Subcutaneous adipose tissue (tissue), 4 donors: Measurements from ENCODE around the gene OVCA2. TPM values are rescaled to one million over a fixed set of nuclear protein-coding genes. Genes with fewer than 3 reads are reported as not detected.

Experiments
- total RNA-seq, 4 donors: library from RNA; depleted of rRNA; stranded (reverse); fragments of >200 nt; gene quantifications; one replicate each; pipeline ENCODE4 v1.1.0, GENCODE V29; 2016
- TF ChIP-seq, protein P1 (sequence below): fragments of 450-650 bp; IDR thresholded peaks from one replicate; pipeline ENCODE4 v1.5.1; 2016; ENCODE audit warnings: low read depth, mild to moderate bottlenecking, control low read depth, antibody characterized with exemption, moderate library complexity

The OVCA2 gene
- total RNA-seq, 4 donors from 2014 or later = 26.9 to 30.8 (median 29.5) TPM

DNA sequence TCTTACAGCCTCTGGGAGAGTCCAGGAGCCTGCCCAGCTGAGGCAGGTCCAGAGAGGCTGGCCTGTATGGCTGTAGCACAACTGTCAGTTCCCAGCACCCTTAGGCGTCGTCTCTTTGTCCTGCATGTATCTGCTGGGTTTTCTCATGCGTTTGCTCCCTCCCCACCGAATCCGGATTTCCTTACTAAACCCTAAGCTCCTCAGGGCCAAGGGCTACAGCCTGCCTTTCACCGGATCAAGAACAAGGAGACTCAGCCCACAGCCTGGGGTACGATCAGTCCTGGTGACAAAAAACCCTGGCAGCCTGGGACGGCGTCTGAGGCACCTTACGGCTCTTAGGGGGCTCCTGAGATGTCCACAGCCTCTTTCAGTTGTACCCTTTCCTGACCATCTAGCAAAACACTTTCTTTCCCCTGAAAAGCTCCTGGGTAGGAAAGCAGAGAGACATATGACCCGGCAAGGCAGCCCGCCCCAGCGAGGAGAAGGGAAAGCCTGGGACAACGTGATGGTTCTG, 25.3 kb downstream of the OVCA2 start:
- TF ChIP-seq, protein P1, sequence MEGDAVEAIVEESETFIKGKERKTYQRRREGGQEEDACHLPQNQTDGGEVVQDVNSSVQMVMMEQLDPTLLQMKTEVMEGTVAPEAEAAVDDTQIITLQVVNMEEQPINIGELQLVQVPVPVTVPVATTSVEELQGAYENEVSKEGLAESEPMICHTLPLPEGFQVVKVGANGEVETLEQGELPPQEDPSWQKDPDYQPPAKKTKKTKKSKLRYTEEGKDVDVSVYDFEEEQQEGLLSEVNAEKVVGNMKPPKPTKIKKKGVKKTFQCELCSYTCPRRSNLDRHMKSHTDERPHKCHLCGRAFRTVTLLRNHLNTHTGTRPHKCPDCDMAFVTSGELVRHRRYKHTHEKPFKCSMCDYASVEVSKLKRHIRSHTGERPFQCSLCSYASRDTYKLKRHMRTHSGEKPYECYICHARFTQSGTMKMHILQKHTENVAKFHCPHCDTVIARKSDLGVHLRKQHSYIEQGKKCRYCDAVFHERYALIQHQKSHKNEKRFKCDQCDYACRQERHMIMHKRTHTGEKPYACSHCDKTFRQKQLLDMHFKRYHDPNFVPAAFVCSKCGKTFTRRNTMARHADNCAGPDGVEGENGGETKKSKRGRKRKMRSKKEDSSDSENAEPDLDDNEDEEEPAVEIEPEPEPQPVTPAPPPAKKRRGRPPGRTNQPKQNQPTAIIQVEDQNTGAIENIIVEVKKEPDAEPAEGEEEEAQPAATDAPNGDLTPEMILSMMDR = no peak

DNA sequence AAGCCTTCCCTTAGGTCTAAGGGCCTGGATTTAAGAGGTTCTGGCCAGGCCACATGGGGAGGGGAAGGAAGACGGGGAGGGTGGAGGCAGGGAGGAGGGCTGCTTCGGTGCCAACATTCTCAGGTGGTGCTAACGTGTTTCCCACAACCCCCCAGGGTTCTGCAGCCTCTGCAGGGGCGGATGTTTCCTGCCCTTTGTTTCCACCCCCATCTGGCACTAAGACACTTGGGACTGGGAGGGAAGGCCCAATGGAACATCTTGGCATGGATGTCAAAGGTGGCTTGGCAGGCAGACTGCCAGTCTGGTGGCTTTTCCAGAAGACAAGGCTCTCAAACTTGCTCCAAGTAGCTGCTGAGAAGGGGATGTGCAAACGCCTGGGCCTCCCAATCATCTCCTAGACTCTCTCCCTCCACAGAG, 25.8 kb downstream of the OVCA2 start:
- TF ChIP-seq, protein P1 = no peak

DNA sequence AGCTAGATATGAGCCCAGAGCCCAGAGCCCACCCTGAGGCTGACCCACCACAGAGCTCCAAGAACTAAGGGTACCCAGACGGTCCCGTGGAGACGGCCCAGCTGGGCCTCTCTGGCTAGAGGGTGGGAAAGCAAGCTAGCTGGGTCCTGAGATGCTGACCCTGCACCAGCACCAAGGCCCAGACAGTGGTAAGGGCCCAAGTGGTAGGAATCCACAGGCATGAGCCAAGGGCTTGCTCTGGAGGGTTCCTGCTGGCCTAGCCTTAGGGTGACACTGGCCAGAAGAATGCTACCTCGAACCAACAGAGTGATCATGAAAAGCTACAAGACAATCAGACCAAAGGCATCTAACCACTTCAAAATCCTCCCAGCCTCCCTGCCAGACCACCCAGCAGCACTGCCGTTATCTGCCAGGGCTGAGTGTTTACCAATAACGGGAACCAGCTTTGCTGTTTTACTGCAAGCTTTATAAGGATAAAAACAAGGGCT, 26.3 kb downstream of the OVCA2 start:
- TF ChIP-seq, protein P1 = no peak

DNA sequence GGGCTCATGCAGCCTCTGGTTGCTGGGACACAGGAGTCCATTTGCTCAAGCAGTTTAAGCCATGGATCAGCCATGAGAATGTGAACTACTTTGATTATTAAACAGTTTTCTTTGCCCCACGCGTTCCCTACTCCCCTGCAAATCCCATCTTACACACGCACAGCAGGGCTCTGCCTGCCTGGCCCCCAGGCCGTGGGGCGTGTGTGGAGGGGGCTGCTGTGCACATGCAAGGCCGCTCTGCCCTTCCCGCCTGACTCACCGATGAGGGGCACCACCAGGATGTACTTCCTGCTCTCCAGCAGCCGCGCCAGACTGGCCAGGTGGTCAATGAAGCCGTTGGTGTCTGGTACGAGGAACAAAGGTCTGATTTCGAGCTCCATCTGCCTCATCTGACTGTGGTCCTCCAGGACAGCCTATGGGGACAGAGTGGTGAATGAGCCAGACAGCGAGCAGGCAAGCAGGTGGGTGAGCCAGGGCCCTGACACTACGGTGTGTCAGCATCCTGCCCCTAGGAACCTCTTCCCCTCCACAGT, 26.8 kb downstream of the OVCA2 start:
- TF ChIP-seq, protein P1 = no peak

DNA sequence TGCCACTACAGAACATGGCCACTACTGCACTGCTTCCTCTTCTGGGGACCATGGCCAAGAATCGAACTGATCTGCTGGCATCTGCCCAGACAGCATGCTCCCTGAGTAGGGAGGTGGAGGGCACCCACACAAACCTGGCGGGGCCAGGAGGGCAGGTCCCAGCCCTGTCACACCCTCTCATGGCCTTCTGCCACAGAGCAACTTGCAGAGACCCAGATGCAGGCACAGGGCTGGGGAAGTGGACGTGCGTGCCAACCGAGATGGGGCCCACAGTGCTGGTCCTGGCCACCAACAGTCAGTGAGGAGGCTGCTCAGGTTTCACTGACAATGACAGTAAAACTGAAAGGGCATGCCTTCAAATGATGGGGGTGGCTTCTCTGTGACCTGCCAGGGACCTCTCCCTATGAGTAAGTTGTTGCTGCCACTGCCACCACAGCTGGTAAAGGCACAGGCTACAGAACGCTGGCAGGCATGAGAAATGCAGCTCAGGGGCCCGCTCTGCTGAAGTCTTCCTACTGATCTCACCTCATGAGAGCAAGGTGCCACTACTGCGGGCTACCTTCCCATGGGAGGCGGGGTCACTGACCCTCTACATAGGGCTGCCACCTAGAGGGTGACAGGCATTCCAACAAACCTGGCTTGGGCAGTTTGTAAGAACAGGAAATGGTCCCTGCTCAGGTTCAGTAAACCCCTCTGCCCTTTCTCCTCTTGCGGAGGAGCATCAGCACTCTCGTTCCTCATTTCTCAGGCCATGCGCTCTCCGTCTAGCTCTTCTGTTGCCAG, 28.6 kb downstream of the OVCA2 start:
- TF ChIP-seq, protein P1 = no peak

DNA sequence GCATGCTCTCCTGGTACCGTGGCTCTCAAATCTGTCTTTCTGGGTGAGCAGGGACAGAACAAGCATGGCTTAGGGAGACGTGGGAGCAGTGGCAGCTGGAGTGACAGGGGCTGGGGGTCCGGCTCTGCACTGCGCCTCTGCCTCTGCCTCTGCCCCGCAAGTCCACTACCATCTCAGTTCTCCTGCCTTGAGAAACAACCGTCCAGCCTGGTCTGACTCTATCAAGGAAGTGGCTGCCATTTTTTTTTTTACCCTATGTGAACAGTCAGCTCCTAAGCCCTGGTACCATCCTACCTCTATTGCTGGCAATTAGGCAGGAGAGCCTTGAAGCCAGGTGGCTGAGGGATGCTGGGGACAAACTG, 29.2 kb downstream of the OVCA2 start:
- TF ChIP-seq, protein P1 = no peak

DNA sequence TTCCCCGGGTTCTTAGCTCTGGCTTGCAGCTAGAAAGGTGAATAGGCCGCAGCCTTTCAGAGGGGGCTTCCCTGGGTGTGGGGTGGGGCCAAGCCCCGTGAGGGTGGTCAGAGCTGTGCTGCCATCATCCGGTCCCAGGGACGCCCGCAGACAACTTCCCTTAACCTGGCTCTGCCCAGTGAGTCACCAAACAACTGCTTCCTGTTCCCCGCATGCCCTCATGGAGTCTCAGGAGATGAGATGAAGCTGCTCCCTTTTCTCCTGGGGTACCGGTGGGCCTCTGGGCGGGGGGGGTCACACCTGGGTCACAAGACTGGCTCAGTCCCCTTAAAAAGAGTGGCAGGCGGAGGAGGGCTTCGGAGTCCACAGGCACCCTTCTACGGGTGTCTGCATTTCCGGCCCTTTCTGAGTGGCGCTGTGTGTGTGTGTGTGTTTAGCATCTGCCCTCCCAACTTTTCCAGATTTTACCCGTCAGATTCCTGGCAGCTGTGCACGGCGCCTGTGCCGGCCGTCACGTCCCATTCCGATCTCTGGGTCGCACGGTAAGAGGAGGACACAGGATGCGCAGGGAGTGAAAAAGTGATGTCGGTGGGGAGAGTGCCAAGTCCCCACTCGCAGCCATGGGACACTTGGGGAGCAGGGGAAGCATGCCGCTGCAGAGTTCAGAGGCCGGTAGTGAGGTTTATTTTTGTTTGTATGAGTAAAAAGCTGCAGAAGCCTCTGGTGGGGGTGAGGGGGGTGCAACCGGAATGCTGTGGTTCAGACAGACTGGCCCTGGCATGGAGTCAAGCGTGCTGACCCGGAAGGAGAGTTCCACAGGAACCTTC, 29.8 kb downstream of the OVCA2 start:
- TF ChIP-seq, protein P1 = no peak
